ENCODE data around the gene STX8. TPM values are rescaled to one million over a fixed set of nuclear protein-coding genes. Genes with fewer than 3 reads are reported as not detected.

Gene STX8
- total and polyA plus RNA-seq, 9 of the 15 experiments (the other 6 are each of a cell fraction or from before 2014, with no cell fraction given) = 14.6 to 42.5 (median 22.1) TPM

GRCh38 chr17:9499041-9499440 is 76.6 kb downstream of the STX8 start (continued):
- TF ChIP-seq CUX1 (CRISPR knock-in tag; IDR thresholded peaks at IDR 0.05) (no peak), FOXJ2 (tag; IDR thresholded peaks at IDR 0.05) (no peak), NCOA6 (IDR thresholded peaks at IDR 0.05) (no peak), KLF13 (tag; IDR thresholded peaks at IDR 0.05; ENCODE audit: borderline replicate concordance, low read depth) (no peak), NR1H2 (CRISPR knock-in tag; IDR thresholded peaks at IDR 0.05) (no peak), ARID3B (CRISPR knock-in tag; IDR thresholded peaks at IDR 0.05; ENCODE audit: borderline replicate concordance) (no peak)
